ENCODE data around the gene EPHA7.

The EPHA7 gene

DNA sequence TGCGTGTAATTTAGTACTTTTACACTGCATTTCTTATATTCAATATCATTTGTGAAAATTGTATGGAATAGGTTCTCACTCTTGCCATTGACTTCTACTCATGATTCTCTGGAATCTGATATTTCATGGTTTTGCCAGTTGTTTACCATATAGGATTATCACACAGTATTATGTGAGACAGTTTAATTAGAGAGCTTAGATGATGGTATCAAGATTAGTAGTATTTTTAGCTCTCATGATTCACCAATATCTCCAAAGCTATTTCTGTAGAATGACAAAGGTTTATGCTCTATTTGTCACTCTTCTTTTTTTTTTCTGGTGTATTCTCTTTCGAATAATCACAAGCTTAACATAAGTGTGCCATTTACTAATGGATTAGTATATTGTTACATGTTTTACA lies 45.9 kb downstream of the EPHA7 start:
- TF ChIP-seq ZNF747 (tag by site-specific recombination; IDR thresholded peaks at IDR 0.05) (no peak), ZNF561 (tag by site-specific recombination; IDR thresholded peaks at IDR 0.05; ENCODE audit: borderline replicate concordance) (no peak), MYNN (tag by site-specific recombination; IDR thresholded peaks at IDR 0.05; ENCODE audit: borderline replicate concordance) (no peak), KLF9 (tag by site-specific recombination; IDR thresholded peaks at IDR 0.05; ENCODE audit: low read depth) (no peak), ZNF654 (tag by site-specific recombination; IDR thresholded peaks at IDR 0.05; ENCODE audit: low read depth) (no peak), ZNF624 (tag by site-specific recombination; IDR thresholded peaks at IDR 0.05) (no peak), ZNF48 (tag by site-specific recombination; IDR thresholded peaks at IDR 0.05) (no peak), ZNF610 (tag by site-specific recombination; IDR thresholded peaks at IDR 0.05; ENCODE audit: borderline replicate concordance) (no peak), ZNF768 (tag by site-specific recombination; IDR thresholded peaks at IDR 0.05) (no peak), HOXA7 (CRISPR knock-in tag; IDR thresholded peaks at IDR 0.05; ENCODE audit: borderline replicate concordance) (no peak), ZNF677 (tag by site-specific recombination; IDR thresholded peaks at IDR 0.05) (no peak), ZNF791 (tag by site-specific recombination; IDR thresholded peaks at IDR 0.05) (no peak), OVOL3 (tag by site-specific recombination; IDR thresholded peaks at IDR 0.05) (no peak), GLIS2 (tag by site-specific recombination; IDR thresholded peaks at IDR 0.05) (no peak), ZNF366 (tag by site-specific recombination; conservative IDR thresholded peaks at IDR 0.05) (no peak)
- TF ChIP-seq, protein P1, sequence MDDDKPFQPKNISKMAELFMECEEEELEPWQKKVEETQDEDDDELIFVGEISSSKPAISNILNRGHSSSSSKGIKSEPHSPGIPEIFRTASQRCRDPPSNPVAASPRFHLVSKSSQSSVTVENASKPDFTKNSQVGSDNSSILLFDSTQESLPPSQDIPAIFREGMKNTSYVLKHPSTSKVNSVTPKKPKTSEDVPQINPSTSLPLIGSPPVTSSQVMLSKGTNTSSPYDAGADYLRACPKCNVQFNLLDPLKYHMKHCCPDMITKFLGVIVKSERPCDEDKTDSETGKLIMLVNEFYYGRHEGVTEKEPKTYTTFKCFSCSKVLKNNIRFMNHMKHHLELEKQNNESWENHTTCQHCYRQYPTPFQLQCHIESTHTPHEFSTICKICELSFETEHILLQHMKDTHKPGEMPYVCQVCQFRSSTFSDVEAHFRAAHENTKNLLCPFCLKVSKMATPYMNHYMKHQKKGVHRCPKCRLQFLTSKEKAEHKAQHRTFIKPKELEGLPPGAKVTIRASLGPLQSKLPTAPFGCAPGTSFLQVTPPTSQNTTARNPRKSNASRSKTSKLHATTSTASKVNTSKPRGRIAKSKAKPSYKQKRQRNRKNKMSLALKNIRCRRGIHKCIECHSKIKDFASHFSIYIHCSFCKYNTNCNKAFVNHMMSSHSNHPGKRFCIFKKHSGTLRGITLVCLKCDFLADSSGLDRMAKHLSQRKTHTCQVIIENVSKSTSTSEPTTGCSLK (tag by site-specific recombination; IDR thresholded peaks at IDR 0.05) = no peak
- TF ChIP-seq, protein P2, sequence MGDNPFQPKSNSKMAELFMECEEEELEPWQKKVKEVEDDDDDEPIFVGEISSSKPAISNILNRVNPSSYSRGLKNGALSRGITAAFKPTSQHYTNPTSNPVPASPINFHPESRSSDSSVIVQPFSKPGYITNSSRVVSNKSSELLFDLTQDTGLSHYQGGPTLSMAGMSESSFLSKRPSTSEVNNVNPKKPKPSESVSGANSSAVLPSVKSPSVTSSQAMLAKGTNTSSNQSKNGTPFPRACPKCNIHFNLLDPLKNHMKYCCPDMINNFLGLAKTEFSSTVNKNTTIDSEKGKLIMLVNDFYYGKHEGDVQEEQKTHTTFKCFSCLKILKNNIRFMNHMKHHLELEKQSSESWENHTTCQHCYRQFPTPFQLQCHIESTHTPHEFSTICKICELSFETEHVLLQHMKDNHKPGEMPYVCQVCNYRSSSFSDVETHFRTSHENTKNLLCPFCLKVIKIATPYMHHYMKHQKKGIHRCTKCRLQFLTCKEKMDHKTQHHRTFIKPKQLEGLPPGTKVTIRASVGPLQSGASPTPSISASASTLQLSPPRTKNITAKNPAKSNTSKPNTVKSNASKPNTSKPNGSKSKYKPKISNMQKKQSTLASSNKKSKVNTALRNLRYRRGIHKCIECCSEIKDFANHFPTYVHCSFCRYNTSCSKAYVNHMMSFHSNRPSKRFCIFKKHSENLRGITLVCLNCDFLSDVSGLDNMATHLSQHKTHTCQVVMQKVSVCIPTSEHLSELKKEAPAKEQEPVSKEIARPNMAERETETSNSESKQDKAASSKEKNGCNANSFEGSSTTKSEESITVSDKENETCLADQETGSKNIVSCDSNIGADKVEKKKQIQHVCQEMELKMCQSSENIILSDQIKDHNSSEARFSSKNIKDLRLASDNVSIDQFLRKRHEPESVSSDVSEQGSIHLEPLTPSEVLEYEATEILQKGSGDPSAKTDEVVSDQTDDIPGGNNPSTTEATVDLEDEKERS (tag by site-specific recombination; IDR thresholded peaks at IDR 0.05) = no peak
- TF ChIP-seq, protein P3, sequence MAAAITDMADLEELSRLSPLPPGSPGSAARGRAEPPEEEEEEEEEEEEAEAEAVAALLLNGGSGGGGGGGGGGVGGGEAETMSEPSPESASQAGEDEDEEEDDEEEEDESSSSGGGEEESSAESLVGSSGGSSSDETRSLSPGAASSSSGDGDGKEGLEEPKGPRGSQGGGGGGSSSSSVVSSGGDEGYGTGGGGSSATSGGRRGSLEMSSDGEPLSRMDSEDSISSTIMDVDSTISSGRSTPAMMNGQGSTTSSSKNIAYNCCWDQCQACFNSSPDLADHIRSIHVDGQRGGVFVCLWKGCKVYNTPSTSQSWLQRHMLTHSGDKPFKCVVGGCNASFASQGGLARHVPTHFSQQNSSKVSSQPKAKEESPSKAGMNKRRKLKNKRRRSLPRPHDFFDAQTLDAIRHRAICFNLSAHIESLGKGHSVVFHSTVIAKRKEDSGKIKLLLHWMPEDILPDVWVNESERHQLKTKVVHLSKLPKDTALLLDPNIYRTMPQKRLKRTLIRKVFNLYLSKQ (tag by site-specific recombination; IDR thresholded peaks at IDR 0.05; ENCODE audit: borderline replicate concordance) = no peak
- Histone ChIP-seq H3K9me3 (ENCODE audit: control insufficient read depth, insufficient read depth, low read depth, low read length) (no peaks in the 10 kb centered on the region), H3K27ac (ENCODE audit: extremely low read depth, low read depth, low read length) (no peak overlapping the region), H3K36me3 (ENCODE audit: control insufficient read depth in 2 of 2, insufficient read depth in 1 of 2, low read length in 2 of 2) (no peaks in the 10 kb centered on the region; a peak in 2 of 3 replicates), H3K4me1 (ENCODE audit: control insufficient read depth, insufficient read depth, low read length) (no peaks in the 10 kb centered on the region), H3K4me3 (ENCODE audit: low read depth, low read length) (no peak overlapping the region)
- POLR2A ChIA-PET = interaction anchor here (0.7 to 1.1 kb wide), 2 partner anchors 22 to 46 kb away, joined by 3 read pairs; partner anchors contain the start of gene EPHA7
- CTCF ChIA-PET = interaction anchor here (0.6 to 0.8 kb wide), 2 partner anchors 12 to 20 kb away, joined by 3 to 4 read pairs; no protein-coding TSS in a partner anchor

DNA sequence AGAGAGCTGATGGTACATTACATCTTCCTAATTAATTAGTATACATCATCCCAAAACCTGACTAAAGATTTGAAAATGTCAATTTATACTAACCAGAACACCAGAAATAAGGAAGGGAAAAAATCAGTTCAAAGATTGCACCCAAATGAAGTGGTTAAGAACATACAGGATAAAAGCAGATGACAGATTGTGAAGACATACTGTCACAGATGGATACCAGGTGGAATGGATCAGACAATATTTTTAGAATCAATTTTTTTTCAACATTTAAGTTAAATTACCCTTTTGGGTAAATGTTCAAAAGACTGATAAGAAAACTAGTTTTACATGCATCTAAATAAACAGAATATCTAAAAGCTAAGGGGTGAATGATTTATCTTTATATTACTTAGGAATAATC lies 47.6 kb downstream of the EPHA7 start:
- ChIA-PET CTCF (no interaction called here), POLR2A (no interaction called here)
- peak; percentile 39; the same call in 1 of the 2 replicates for TF ChIP-seq ZBTB17 (tag by site-specific recombination; IDR thresholded peaks at IDR 0.05)
- no peak for TF ChIP-seq ZFP3 (tag by site-specific recombination; IDR thresholded peaks at IDR 0.05; ENCODE audit: low read depth)
- Histone ChIP-seq H3K27ac (ENCODE audit: extremely low read depth, low read depth, low read length) (no peak overlapping the region), H3K4me1 (ENCODE audit: control insufficient read depth, insufficient read depth, low read length) (no peaks in the 10 kb centered on the region), H3K9me3 (ENCODE audit: control insufficient read depth, insufficient read depth, low read depth, low read length) (no peaks in the 10 kb centered on the region), H3K4me3 (ENCODE audit: low read depth, low read length) (no peak overlapping the region), H3K36me3 (ENCODE audit: control insufficient read depth in 2 of 2, insufficient read depth in 1 of 2, low read length in 2 of 2) (no peaks in the 10 kb centered on the region; a peak in 2 of 3 replicates)
